AG10803 (cell line): ENCODE data around the gene ZNF841.

Source experiments
- DNase-seq: peaks from one replicate; pipeline ENCODE4 v3.0.0; 2010; ENCODE audit warnings: low read depth
- H3K4me3 ChIP-seq: 2 replicates; pipeline ENCODE4 v1.5.1; 2011; ENCODE audit warnings: mild to moderate bottlenecking, low read length, control low read depth
- TF ChIP-seq, protein P1 (sequence below): conservative IDR thresholded peaks from 2 replicates; pipeline ENCODE4 v1.5.1; 2011; ENCODE audit warnings: mild to moderate bottlenecking, low read length, control low read depth, inconsistent platforms

Gene ZNF841

DNA sequence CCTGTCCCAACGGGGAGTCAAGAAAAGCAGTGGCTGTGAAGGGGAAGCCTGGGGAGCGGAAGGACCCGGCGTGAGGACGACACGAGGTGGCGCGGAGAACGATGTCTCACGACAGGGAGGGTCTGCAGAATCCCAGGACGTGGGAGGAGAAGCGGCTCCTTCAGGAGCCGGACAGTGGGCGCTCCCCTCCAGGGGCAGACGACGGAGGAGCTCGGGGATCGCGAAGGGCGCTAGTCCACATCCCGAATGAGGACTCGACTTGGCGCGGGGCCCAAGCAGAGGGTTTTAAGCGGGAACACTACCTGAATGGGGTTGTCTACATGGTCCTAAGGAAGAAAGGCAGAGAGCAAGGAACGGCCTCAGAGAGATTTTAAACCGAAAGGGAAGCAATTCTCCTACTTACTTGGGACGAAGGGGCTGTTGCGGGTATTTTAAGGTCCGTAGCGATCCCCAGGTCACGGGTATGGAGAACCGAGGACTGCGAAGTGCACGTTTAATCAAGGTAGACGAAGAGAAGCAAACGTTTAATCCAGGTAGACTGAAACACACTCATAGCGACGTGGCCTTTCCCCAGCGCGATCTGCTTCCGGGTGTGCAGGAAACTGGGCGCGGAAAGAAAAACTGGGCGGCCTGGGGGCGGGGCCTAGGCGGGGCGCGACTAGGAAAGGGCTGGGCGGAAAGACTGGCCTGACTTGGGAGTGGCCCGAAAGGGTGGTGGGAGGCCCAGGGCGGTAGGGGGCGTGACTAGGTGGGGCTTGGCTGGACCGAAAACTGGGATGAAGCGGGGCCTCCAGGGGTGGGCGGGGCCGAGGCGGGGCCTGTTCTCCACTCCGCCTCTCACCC, at the start of gene ZNF841:
Gene ZNF841 (minus strand): TSS at position 594 of the 843 bp plus-strand sequence. CDS start 10,964 bp downstream, outside the sequence.
- TF ChIP-seq, protein P1, sequence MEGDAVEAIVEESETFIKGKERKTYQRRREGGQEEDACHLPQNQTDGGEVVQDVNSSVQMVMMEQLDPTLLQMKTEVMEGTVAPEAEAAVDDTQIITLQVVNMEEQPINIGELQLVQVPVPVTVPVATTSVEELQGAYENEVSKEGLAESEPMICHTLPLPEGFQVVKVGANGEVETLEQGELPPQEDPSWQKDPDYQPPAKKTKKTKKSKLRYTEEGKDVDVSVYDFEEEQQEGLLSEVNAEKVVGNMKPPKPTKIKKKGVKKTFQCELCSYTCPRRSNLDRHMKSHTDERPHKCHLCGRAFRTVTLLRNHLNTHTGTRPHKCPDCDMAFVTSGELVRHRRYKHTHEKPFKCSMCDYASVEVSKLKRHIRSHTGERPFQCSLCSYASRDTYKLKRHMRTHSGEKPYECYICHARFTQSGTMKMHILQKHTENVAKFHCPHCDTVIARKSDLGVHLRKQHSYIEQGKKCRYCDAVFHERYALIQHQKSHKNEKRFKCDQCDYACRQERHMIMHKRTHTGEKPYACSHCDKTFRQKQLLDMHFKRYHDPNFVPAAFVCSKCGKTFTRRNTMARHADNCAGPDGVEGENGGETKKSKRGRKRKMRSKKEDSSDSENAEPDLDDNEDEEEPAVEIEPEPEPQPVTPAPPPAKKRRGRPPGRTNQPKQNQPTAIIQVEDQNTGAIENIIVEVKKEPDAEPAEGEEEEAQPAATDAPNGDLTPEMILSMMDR: no peak
- H3K4me3 ChIP-seq: peak within 1 kb of the TSS; percentile 98
- peak; percentile 95 for DNase-seq

DNA sequence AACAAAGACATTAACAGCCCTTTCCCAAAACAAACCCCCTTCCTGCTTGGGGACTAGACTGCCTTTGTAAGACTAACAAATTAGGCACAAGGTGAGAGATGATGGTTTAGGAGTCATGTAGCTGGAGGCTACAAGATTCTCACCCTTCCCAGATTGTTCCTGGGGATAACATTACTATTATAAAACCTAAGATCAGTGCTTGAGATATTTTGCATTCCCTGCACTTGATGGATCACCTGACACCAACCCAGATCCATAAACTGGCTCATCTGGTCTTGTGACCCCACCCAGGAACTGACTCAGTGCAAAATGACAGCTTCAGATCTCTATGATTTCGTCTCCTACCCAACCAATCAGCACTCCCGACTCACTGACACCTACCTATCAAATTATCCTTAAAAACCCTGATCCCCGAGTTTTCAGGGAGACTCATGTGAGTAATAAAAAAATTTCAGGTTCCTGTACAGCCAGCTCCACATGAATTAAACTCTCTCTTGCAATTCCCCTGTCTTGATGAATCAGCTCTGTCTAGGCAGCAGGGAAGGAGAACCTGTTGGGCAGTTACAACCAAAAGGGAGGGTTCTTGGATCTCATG, 46.5 kb upstream of the ZNF841 start:
- no peak overlapping the region for H3K4me3 ChIP-seq
- DNase-seq: no peak
- TF ChIP-seq, protein P1: no peak

DNA sequence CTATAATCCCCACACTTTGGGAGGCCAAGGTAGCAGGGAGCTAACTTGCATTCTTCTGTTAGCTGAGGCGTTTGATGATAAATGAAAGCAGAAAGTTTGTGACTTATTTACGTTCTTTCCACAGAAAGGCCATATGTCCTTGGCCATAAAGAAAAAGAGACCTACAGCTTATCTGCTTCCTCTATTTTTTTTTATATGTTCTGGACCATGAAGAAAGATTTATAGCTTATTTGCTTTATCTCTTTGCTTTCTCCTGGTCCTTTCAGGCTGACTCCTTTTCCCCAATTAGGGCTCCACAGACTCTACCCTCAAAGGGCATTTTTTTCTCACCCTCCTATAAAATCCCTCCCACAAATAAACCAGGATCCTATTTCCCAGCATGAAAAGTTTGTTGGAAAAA, 45.6 kb upstream of the ZNF841 start:
- TF ChIP-seq, protein P1: no peak

DNA sequence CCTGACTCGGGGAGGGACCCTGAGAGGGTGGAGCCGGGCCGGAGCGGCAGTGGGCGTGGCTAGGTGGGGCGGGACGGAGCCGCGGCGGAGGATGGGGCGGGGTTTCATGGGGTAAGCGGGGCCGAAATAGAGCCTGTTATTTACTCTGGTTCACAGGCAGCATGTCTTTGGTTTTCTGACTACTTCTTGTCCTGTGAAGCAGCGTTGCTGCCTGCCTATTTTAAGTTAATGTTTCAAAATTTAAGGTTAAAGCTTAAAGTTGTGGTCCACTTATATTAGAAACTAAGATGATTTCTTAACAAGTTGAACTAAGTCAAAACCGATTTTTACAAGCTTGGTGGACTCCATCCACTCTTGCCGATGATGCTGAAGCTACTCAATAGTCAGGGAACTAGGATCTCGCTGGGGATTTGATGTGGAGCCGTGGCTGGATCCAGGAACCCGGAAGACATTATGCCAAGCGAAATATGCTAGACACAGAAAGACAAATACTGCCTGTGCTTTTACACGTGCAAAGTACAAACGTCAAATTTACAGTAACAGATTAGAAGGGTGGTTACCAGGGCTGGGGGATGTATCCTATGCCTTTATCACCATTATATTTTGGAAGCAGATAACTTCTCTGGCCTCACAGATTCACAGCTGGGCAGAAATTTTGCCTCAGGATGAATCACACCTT, 44.6 kb upstream of the ZNF841 start:
- DNase-seq: no peak
- TF ChIP-seq, protein P1: no peak
- peak overlapping the region; percentile 43 for H3K4me3 ChIP-seq

More for the DNA sequence above, 45.6 kb upstream of the ZNF841 start:
- no peak overlapping the region for H3K4me3 ChIP-seq
- DNase-seq: no peak

DNA sequence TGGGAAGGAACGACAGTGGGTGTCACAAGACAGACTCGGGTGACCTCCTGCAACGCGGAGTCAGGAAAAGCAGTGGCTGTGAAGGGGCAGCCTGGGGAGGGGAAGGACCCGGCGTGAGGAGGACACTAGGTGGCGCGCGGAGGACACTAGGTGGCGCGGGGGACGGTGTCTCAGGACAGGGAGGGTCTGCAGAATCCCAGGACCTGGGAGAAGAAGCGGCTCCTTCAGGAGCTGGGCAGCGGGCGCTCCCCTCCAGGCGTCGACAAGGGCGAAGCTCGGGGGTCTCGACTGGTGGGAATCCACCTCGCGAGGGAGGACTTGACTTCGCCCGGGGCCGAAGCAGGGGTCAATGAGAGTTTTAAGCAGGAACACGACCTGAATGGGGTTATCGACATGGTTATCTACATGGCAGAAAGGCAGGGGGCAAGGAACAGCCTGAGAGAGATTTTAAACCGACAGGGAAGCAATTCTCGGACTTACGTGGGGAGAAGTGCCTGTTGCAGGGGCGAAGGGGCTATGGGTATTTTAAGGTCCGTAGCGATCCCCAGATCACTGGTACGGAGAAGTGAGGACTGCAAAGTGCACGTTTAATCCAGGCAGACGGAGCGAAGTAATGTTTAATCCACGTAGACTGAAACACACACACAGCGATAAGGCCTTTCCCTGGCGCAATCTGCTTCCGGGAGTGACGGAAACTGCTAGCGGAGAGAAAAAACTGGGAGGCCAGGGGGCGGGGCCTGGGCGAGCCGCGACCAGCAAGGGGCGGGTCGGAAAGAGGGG, 43.9 kb upstream of the ZNF841 start, which contains the start of gene ZNF616:
Gene ZNF616 (minus strand): TSS at position 687 of the 780 bp plus-strand sequence. CDS start 9,426 bp downstream, outside the sequence.
- peak within 1 kb of the TSS; percentile 80 for H3K4me3 ChIP-seq
- peak; percentile 93 for DNase-seq
- TF ChIP-seq, protein P1: peak; percentile 67

DNA sequence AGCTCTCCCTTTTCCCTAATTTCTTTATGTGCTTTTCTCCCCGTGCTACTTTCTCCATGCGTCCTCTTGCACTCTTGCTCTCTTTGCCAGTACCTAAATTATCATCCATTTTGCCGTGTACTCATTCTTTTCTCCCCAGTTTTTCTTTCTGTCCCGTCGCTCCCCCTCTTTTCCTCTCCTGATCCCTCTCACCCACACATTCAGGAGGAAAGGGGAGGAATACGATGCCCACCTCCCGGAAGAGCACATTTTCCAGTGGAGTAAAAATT, 43.4 kb upstream of the ZNF841 start:
- H3K4me3 ChIP-seq: peak overlapping the region; percentile 80
- no peak for DNase-seq
- TF ChIP-seq, protein P1: no peak
